Measurements from ENCODE around the gene PUS7L. TPM values are rescaled to one million over a fixed set of nuclear protein-coding genes. Genes with fewer than 3 reads are reported as not detected.

The PUS7L gene
- total and polyA plus RNA-seq, 2 experiments from 2014 or later, result 36.0 to 66.1 TPM

DNA sequence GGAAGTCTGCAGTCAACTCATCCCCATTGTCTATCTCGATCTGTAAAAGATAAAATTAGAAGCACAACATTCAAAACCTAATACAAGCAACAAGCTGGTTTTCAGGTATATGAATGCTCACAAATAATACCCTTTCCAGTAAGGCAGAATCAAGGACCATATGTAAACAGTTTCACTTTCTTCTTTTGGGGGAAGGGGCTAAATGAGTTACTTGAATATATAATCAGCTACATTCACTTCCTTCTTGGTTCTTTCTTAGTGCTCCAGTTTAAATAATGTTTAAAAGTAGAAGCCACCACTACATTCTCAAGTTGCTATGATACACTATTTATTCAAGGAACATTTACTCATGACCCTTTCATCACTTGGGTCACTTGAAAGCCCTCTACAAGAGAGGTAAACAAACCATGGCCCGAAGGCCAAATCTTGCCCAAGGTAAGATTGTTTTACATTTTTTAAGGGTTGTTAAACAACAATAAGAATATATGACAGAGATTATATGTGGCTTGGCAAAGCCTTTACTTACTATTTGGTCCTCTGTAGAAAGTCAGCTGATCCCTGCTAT is 37.2 kb upstream of the PUS7L start (continued):
- TF ChIP-seq, protein P1, sequence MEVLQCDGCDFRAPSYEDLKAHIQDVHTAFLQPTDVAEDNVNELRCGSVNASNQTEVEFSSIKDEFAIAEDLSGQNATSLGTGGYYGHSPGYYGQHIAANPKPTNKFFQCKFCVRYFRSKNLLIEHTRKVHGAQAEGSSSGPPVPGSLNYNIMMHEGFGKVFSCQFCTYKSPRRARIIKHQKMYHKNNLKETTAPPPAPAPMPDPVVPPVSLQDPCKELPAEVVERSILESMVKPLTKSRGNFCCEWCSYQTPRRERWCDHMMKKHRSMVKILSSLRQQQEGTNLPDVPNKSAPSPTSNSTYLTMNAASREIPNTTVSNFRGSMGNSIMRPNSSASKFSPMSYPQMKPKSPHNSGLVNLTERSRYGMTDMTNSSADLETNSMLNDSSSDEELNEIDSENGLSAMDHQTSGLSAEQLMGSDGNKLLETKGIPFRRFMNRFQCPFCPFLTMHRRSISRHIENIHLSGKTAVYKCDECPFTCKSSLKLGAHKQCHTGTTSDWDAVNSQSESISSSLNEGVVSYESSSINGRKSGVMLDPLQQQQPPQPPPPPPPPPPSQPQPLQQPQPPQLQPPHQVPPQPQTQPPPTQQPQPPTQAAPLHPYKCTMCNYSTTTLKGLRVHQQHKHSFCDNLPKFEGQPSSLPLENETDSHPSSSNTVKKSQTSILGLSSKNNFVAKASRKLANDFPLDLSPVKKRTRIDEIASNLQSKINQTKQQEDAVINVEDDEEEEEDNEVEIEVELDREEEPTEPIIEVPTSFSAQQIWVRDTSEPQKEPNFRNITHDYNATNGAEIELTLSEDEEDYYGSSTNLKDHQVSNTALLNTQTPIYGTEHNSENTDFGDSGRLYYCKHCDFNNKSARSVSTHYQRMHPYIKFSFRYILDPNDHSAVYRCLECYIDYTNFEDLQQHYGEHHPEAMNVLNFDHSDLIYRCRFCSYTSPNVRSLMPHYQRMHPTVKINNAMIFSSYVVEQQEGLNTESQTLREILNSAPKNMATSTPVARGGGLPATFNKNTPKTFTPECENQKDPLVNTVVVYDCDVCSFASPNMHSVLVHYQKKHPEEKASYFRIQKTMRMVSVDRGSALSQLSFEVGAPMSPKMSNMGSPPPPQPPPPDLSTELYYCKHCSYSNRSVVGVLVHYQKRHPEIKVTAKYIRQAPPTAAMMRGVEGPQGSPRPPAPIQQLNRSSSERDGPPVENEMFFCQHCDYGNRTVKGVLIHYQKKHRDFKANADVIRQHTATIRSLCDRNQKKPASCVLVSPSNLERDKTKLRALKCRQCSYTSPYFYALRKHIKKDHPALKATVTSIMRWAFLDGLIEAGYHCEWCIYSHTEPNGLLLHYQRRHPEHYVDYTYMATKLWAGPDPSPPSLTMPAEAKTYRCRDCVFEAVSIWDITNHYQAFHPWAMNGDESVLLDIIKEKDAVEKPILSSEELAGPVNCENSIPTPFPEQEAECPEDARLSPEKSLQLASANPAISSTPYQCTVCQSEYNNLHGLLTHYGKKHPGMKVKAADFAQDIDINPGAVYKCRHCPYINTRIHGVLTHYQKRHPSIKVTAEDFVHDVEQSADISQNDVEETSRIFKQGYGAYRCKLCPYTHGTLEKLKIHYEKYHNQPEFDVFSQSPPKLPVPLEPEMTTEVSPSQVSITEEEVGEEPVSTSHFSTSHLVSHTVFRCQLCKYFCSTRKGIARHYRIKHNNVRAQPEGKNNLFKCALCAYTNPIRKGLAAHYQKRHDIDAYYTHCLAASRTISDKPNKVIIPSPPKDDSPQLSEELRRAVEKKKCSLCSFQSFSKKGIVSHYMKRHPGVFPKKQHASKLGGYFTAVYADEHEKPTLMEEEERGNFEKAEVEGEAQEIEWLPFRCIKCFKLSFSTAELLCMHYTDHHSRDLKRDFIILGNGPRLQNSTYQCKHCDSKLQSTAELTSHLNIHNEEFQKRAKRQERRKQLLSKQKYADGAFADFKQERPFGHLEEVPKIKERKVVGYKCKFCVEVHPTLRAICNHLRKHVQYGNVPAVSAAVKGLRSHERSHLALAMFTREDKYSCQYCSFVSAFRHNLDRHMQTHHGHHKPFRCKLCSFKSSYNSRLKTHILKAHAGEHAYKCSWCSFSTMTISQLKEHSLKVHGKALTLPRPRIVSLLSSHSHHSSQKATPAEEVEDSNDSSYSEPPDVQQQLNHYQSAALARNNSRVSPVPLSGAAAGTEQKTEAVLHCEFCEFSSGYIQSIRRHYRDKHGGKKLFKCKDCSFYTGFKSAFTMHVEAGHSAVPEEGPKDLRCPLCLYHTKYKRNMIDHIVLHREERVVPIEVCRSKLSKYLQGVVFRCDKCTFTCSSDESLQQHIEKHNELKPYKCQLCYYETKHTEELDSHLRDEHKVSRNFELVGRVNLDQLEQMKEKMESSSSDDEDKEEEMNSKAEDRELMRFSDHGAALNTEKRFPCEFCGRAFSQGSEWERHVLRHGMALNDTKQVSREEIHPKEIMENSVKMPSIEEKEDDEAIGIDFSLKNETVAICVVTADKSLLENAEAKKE (CRISPR knock-in tag; IDR thresholded peaks at IDR 0.05), result no peak
- TF ChIP-seq STAT1 (IDR thresholded peaks at IDR 0.05; ENCODE audit: unreplicated experiment) (no peak), CREB1 (CRISPR knock-in tag; IDR thresholded peaks at IDR 0.05; ENCODE audit: low read depth) (no peak), NANOG (IDR thresholded peaks at IDR 0.05; ENCODE audit: borderline replicate concordance) (no peak), ZNF114 (CRISPR knock-in tag; IDR thresholded peaks at IDR 0.05) (no peak)
- TF ChIP-seq, protein P2, sequence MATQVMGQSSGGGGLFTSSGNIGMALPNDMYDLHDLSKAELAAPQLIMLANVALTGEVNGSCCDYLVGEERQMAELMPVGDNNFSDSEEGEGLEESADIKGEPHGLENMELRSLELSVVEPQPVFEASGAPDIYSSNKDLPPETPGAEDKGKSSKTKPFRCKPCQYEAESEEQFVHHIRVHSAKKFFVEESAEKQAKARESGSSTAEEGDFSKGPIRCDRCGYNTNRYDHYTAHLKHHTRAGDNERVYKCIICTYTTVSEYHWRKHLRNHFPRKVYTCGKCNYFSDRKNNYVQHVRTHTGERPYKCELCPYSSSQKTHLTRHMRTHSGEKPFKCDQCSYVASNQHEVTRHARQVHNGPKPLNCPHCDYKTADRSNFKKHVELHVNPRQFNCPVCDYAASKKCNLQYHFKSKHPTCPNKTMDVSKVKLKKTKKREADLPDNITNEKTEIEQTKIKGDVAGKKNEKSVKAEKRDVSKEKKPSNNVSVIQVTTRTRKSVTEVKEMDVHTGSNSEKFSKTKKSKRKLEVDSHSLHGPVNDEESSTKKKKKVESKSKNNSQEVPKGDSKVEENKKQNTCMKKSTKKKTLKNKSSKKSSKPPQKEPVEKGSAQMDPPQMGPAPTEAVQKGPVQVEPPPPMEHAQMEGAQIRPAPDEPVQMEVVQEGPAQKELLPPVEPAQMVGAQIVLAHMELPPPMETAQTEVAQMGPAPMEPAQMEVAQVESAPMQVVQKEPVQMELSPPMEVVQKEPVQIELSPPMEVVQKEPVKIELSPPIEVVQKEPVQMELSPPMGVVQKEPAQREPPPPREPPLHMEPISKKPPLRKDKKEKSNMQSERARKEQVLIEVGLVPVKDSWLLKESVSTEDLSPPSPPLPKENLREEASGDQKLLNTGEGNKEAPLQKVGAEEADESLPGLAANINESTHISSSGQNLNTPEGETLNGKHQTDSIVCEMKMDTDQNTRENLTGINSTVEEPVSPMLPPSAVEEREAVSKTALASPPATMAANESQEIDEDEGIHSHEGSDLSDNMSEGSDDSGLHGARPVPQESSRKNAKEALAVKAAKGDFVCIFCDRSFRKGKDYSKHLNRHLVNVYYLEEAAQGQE (IDR thresholded peaks at IDR 0.05; ENCODE audit: unreplicated experiment), result no peak

Data from GM23338 (cell line).